ENCODE data around the gene STK40.
A peak's percentile ranks its signal among the peaks of the same experiment; 100 is the strongest.

Gene STK40

DNA sequence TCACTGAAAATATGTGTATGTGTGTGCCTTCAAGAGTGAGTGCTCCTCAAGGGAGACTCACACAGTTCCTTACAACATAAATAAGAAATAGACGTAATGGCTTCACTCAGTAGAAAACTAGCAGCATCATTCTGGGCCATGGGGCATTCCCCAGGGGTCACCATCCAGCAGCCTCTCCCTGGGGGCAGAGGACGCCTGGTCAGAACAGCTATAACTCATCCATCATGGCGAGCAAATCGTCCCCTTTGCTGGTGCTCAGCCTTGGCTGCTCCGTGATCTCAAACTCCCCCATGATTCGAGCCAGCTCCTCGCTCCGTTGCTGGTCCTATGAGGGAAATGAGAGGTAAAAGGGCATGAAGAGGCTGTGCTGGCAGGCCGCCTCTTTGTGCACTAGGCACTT lies 32.2 kb upstream of the STK40 start:
- no peak for DNase-seq (ENCODE audit: insufficient read length, low spot score)
- FAIRE-seq = no peak
- TF ChIP-seq TAF1 (IDR thresholded peaks at IDR 0.05; ENCODE audit: low read depth, low read length) (no peak), POU2F2 (IDR thresholded peaks at IDR 0.05; ENCODE audit: low read depth, low read length) (no peak), SPI1 (IDR thresholded peaks at IDR 0.05; ENCODE audit: low read depth, low read length) (no peak), POLR2A (IDR thresholded peaks at IDR 0.05; ENCODE audit: low read depth, low read length) (no peak), PAX5 (IDR thresholded peaks at IDR 0.05; ENCODE audit: insufficient read depth, low read length, severe bottlenecking) (no peak), POLR2AphosphoS5 (IDR thresholded peaks at IDR 0.05; ENCODE audit: low read depth, low read length) (no peak)

GRCh38 chr1:36415661-36416326 lies 30.1 kb upstream of the STK40 start:
- no peak for FAIRE-seq
- no peak for DNase-seq (ENCODE audit: insufficient read length, low spot score)
- TF ChIP-seq POLR2A (IDR thresholded peaks at IDR 0.05; ENCODE audit: low read depth, low read length) (no peak), POU2F2 (IDR thresholded peaks at IDR 0.05; ENCODE audit: low read depth, low read length) (no peak), SPI1 (IDR thresholded peaks at IDR 0.05; ENCODE audit: low read depth, low read length) (no peak), POLR2AphosphoS5 (IDR thresholded peaks at IDR 0.05; ENCODE audit: low read depth, low read length) (no peak), TAF1 (IDR thresholded peaks at IDR 0.05; ENCODE audit: low read depth, low read length) (no peak), PAX5 (IDR thresholded peaks at IDR 0.05; ENCODE audit: insufficient read depth, low read length, severe bottlenecking) (no peak)

DNA sequence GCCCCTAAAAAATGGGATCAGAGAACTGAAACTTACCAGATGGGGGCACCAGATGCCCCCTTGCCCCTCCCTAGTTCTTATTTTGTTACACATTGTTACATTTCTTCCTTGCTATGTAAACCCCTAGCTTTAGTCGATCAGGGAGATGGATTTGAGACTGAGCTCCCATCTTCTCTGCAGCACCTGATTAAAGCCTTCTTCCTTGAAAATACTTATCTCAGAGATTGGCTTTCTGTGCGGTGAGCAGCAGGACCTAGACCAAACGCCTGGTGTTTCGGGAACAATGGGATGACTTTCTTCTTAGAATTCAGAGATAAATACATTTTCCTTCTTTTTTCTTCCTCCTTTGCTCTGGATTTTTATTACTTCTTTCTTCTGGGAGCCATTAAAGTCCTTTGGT lies 28.7 kb upstream of the STK40 start:
- TF ChIP-seq POU2F2 (IDR thresholded peaks at IDR 0.05; ENCODE audit: low read depth, low read length) = no peak
- no peak for TF ChIP-seq SPI1 (IDR thresholded peaks at IDR 0.05; ENCODE audit: low read depth, low read length)
- no peak for TF ChIP-seq PAX5 (IDR thresholded peaks at IDR 0.05; ENCODE audit: insufficient read depth, low read length, severe bottlenecking)
- TF ChIP-seq POLR2AphosphoS5 (IDR thresholded peaks at IDR 0.05; ENCODE audit: low read depth, low read length) = no peak
- TF ChIP-seq TAF1 (IDR thresholded peaks at IDR 0.05; ENCODE audit: low read depth, low read length) = no peak
- TF ChIP-seq POLR2A (IDR thresholded peaks at IDR 0.05; ENCODE audit: low read depth, low read length) = no peak
- no peak for DNase-seq (ENCODE audit: insufficient read length, low spot score)
- no peak for FAIRE-seq

- no peak for FAIRE-seq
- TF ChIP-seq POLR2A (IDR thresholded peaks at IDR 0.05; ENCODE audit: low read depth, low read length) = no peak
- TF ChIP-seq POLR2AphosphoS5 (IDR thresholded peaks at IDR 0.05; ENCODE audit: low read depth, low read length) = no peak
- no peak for DNase-seq (ENCODE audit: insufficient read length, low spot score)
Observed at GRCh38 chr1:36411674-36412648, 26.2 kb upstream of the STK40 start.

- TF ChIP-seq POLR2AphosphoS5 (IDR thresholded peaks at IDR 0.05; ENCODE audit: low read depth, low read length) = no peak
- TF ChIP-seq POLR2A (IDR thresholded peaks at IDR 0.05; ENCODE audit: low read depth, low read length) = no peak
- TF ChIP-seq POU2F2 (IDR thresholded peaks at IDR 0.05; ENCODE audit: low read depth, low read length) = no peak
- no peak for TF ChIP-seq TAF1 (IDR thresholded peaks at IDR 0.05; ENCODE audit: low read depth, low read length)
- TF ChIP-seq PAX5 (IDR thresholded peaks at IDR 0.05; ENCODE audit: insufficient read depth, low read length, severe bottlenecking) = no peak
- no peak for TF ChIP-seq SPI1 (IDR thresholded peaks at IDR 0.05; ENCODE audit: low read depth, low read length)
- DNase-seq (ENCODE audit: insufficient read length, low spot score) = no peak
- no peak for FAIRE-seq
Observed at GRCh38 chr1:36408479-36408878, 22.8 kb upstream of the STK40 start.

DNA sequence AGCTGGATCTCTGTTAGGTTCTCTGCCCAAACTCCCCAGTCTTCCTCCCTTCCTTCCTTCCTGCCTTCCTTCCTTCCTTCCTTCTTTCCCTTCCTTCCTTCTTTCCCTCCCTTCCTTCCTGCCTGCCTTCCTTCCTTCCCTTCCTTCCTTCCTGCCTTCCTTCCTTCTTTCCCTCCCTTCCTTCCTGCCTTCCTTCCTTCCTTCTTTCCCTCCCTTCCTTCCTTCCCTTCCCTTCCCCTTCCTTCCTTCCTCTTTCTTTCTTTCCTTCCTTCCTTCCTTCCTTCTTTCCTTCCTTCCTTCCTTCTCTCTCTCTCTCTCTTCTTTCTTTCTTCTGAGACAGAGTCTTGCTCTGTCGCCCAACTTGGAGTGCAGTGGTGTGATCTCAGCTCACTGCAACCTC lies 20.7 kb upstream of the STK40 start:
- DNase-seq (ENCODE audit: insufficient read length, low spot score) = no peak
- TF ChIP-seq POU2F2 (IDR thresholded peaks at IDR 0.05; ENCODE audit: low read depth, low read length) = no peak
- no peak for TF ChIP-seq TAF1 (IDR thresholded peaks at IDR 0.05; ENCODE audit: low read depth, low read length)
- TF ChIP-seq POLR2A (IDR thresholded peaks at IDR 0.05; ENCODE audit: low read depth, low read length) = no peak
- TF ChIP-seq SPI1 (IDR thresholded peaks at IDR 0.05; ENCODE audit: low read depth, low read length) = no peak
- no peak for TF ChIP-seq PAX5 (IDR thresholded peaks at IDR 0.05; ENCODE audit: insufficient read depth, low read length, severe bottlenecking)
- no peak for TF ChIP-seq POLR2AphosphoS5 (IDR thresholded peaks at IDR 0.05; ENCODE audit: low read depth, low read length)
- FAIRE-seq = no peak

GRCh38 chr1:36402504-36402890 lies 16.8 kb upstream of the STK40 start:
- DNase-seq (ENCODE audit: insufficient read length, low spot score) (no peak), FAIRE-seq (no peak)
- TF ChIP-seq SPI1 (IDR thresholded peaks at IDR 0.05; ENCODE audit: low read depth, low read length) (no peak), POLR2AphosphoS5 (IDR thresholded peaks at IDR 0.05; ENCODE audit: low read depth, low read length) (no peak), TAF1 (IDR thresholded peaks at IDR 0.05; ENCODE audit: low read depth, low read length) (no peak), POLR2A (IDR thresholded peaks at IDR 0.05; ENCODE audit: low read depth, low read length) (no peak), POU2F2 (IDR thresholded peaks at IDR 0.05; ENCODE audit: low read depth, low read length) (no peak), PAX5 (IDR thresholded peaks at IDR 0.05; ENCODE audit: insufficient read depth, low read length, severe bottlenecking) (no peak)

GRCh38 chr1:36401602-36402503 lies 16.1 kb upstream of the STK40 start:
- DNase-seq (ENCODE audit: insufficient read length, low spot score) (no peak), FAIRE-seq (peak; percentile 20)
- no peak for TF ChIP-seq POLR2A (IDR thresholded peaks at IDR 0.05; ENCODE audit: low read depth, low read length)
- no peak for TF ChIP-seq SPI1 (IDR thresholded peaks at IDR 0.05; ENCODE audit: low read depth, low read length)
- TF ChIP-seq POU2F2 (IDR thresholded peaks at IDR 0.05; ENCODE audit: low read depth, low read length) = no peak
- TF ChIP-seq PAX5 (IDR thresholded peaks at IDR 0.05; ENCODE audit: insufficient read depth, low read length, severe bottlenecking) = no peak
- no peak for TF ChIP-seq TAF1 (IDR thresholded peaks at IDR 0.05; ENCODE audit: low read depth, low read length)
- TF ChIP-seq POLR2AphosphoS5 (IDR thresholded peaks at IDR 0.05; ENCODE audit: low read depth, low read length) = no peak

Data from GM12891 (cell line).